ENCODE measurements around the gene PTTG1.

GRCh38 chr5:160399402-160400353, 22.0 kb upstream of the PTTG1 start, which contains the start of gene FAM200C:
- TF ChIP-seq SRF (IDR thresholded peaks at IDR 0.05; ENCODE audit: low read depth) = no peak
- TF ChIP-seq CTCF (IDR thresholded peaks at IDR 0.05 in 2 of 3, conservative IDR thresholded peaks at IDR 0.05 in 1 of 3; ENCODE audit: borderline replicate concordance in 1 of 3, insufficient read depth in 1 of 3, low read depth in 2 of 3, low read length in 2 of 3) = no peak
- no peak for TF ChIP-seq ATF3 (IDR thresholded peaks at IDR 0.05)
- peak; percentile 97 for TF ChIP-seq POLR2AphosphoS5 (IDR thresholded peaks at IDR 0.05; ENCODE audit: low read depth, low read length)
- no peak for TF ChIP-seq JUND (IDR thresholded peaks at IDR 0.05)
- no peak for TF ChIP-seq YY1 (IDR thresholded peaks at IDR 0.05; ENCODE audit: extremely low read depth, insufficient replicate concordance, low read depth, low read length)
- TF ChIP-seq POLR2A (IDR thresholded peaks at IDR 0.05; ENCODE audit: borderline replicate concordance, extremely low read depth, insufficient read depth, insufficient read length) = peak; percentile 94
- TF ChIP-seq EZH2 (IDR thresholded peaks at IDR 0.05) = no peak
- no peak for TF ChIP-seq ZNF274 (IDR thresholded peaks at IDR 0.05; ENCODE audit: low read depth, low read length)
